Large intestine (tissue), 3 donors: Measurements from ENCODE around the gene USP4. TPM values are rescaled to one million over a fixed set of nuclear protein-coding genes. Genes with fewer than 3 reads are reported as not detected.
"Not testable (repeated sequence)": the region's sequence is repeated elsewhere in the genome, so short reads cannot be mapped to it uniquely, and the experiment has no call there.

Experiments
- DNase-seq, 2 donors: peaks; one replicate each; pipeline versions ENCODE4 v3.0.0 to v3.0.0-alpha.2; 2013
- H3K27ac ChIP-seq: one replicate; pipeline ENCODE4 v1.5.1; 2013; ENCODE audit warnings: low read length
- H3K27me3 ChIP-seq: 2 replicates; pipeline ENCODE4 v1.6.1; 2013; ENCODE audit warnings: low read length; ENCODE audit not compliant: control insufficient read depth, insufficient read depth
- H3K36me3 ChIP-seq: 2 replicates; pipeline ENCODE4 v1.6.1; 2013; ENCODE audit warnings: low read length; ENCODE audit not compliant: control insufficient read depth, insufficient read depth
- H3K4me1 ChIP-seq: one replicate; pipeline ENCODE4 v1.6.1; 2013; ENCODE audit warnings: low read length; ENCODE audit not compliant: control insufficient read depth, insufficient read depth
- H3K4me3 ChIP-seq: one replicate; pipeline ENCODE4 v1.5.1; 2013; ENCODE audit warnings: low read length
- H3K9me3 ChIP-seq: one replicate; pipeline ENCODE4 v1.6.1; 2013; ENCODE audit warnings: mild to moderate bottlenecking, low read depth, low read length, moderate library complexity; ENCODE audit not compliant: control insufficient read depth
- WGBS: methylation state at CpG from one replicate; pipeline ENCODE4 v1.1.5; 2013; ENCODE audit warnings: low lambda C conversion rate; ENCODE audit not compliant: insufficient coverage; 5-methylcytosine and 5-hydroxymethylcytosine counted together
- polyA plus RNA-seq: library from polyadenylated mRNA; unstranded; fragments of 120-200 nt; gene quantifications from one replicate; pipeline ENCODE4 v1.2.1, GENCODE V29; 2013

Gene USP4
- polyA plus RNA-seq, 1 donor = 48.6 TPM

- Histone ChIP-seq H3K27ac (peak overlapping the region; percentile 66), H3K4me3 (no peak overlapping the region), H3K36me3 (no peaks in the 10 kb centered on the region), H3K4me1 (peaks cover 29% of the 10 kb centered on the region), H3K27me3 (no peaks in the 10 kb centered on the region), H3K9me3 (no peaks in the 10 kb centered on the region)
- DNase-seq = peak in 1 of 2 donors; percentile 73
- WGBS = no CpG with 5 or more reads among the region's 6 CpGs
Observed at GRCh38 chr3:49255718-49256511, 83.9 kb downstream of the USP4 start.

GRCh38 chr3:49255112-49255511, 84.7 kb downstream of the USP4 start:
- no CpG with 5 or more reads among the region's 1 CpG for WGBS
- Histone ChIP-seq H3K4me1 (peaks cover 22% of the 10 kb centered on the region), H3K9me3 (no peaks in the 10 kb centered on the region), H3K27ac (peak overlapping the region; percentile 66), H3K27me3 (no peaks in the 10 kb centered on the region), H3K36me3 (no peaks in the 10 kb centered on the region), H3K4me3 (no peak overlapping the region)
- DNase-seq = no peak

- Histone ChIP-seq H3K4me1 (peaks cover 22% of the 10 kb centered on the region), H3K9me3 (no peaks in the 10 kb centered on the region), H3K27ac (no peak overlapping the region), H3K4me3 (no peak overlapping the region), H3K36me3 (no peaks in the 10 kb centered on the region), H3K27me3 (no peaks in the 10 kb centered on the region)
- no peak for DNase-seq
- WGBS = 100% methylated on average over 1 of the region's 3 CpGs
Observed at GRCh38 chr3:49253512-49253911, 86.3 kb downstream of the USP4 start.

- H3K4me3 ChIP-seq = no peak overlapping the region
- DNase-seq = peak; percentile 70 to 81
- no peaks in the 10 kb centered on the region for H3K27me3 ChIP-seq
- peak overlapping the region; percentile 62 for H3K27ac ChIP-seq
- H3K4me1 ChIP-seq = peaks cover 3% of the 10 kb centered on the region
- H3K9me3 ChIP-seq = no peaks in the 10 kb centered on the region
- H3K36me3 ChIP-seq = no peaks in the 10 kb centered on the region
Observed at GRCh38 chr3:49248840-49249227, 91.0 kb downstream of the USP4 start.

- no peak overlapping the region for H3K27ac ChIP-seq
- H3K4me3 ChIP-seq = no peak overlapping the region
- H3K4me1 ChIP-seq = peaks cover 3% of the 10 kb centered on the region
- DNase-seq = no peak
- no peaks in the 10 kb centered on the region for H3K27me3 ChIP-seq
- H3K9me3 ChIP-seq = no peaks in the 10 kb centered on the region
- no CpG with 5 or more reads among the region's 1 CpG for WGBS
- H3K36me3 ChIP-seq = no peaks in the 10 kb centered on the region
Observed at GRCh38 chr3:49244581-49245205, 95.2 kb downstream of the USP4 start.

GRCh38 chr3:49240091-49240490, 99.8 kb downstream of the USP4 start:
- not testable (repeated sequence) for H3K36me3 ChIP-seq, H3K4me3 ChIP-seq, DNase-seq, H3K9me3 ChIP-seq, H3K27me3 ChIP-seq, H3K4me1 ChIP-seq, H3K27ac ChIP-seq
- WGBS = 100% methylated on average over 1 of the region's 11 CpGs

GRCh38 chr3:49238274-49239127, 101.4 kb downstream of the USP4 start:
- peak; percentile 63 to 88 for DNase-seq
- H3K4me1 ChIP-seq = no peaks in the 10 kb centered on the region
- peak overlapping the region; percentile 84 for H3K27ac ChIP-seq
- 60% methylated on average over 1 of the region's 9 CpGs for WGBS
- no peaks in the 10 kb centered on the region for H3K9me3 ChIP-seq
- no peaks in the 10 kb centered on the region for H3K36me3 ChIP-seq
- no peak overlapping the region for H3K4me3 ChIP-seq
- H3K27me3 ChIP-seq = no peaks in the 10 kb centered on the region

- no peaks in the 10 kb centered on the region for H3K27me3 ChIP-seq
- DNase-seq = no peak
- H3K9me3 ChIP-seq = no peaks in the 10 kb centered on the region
- H3K4me3 ChIP-seq = no peak overlapping the region
- no peak overlapping the region for H3K27ac ChIP-seq
- H3K36me3 ChIP-seq = no peaks in the 10 kb centered on the region
- no peaks in the 10 kb centered on the region for H3K4me1 ChIP-seq
- WGBS = no CpG with 5 or more reads among the region's 3 CpGs
Observed at GRCh38 chr3:49237344-49237743, 102.5 kb downstream of the USP4 start.

- Histone ChIP-seq H3K4me3 (no peak overlapping the region), H3K27me3 (no peaks in the 10 kb centered on the region), H3K36me3 (no peaks in the 10 kb centered on the region), H3K4me1 (no peaks in the 10 kb centered on the region), H3K27ac (no peak overlapping the region), H3K9me3 (no peaks in the 10 kb centered on the region)
- DNase-seq = no peak
Observed at GRCh38 chr3:49236226-49236625, 103.6 kb downstream of the USP4 start.

GRCh38 chr3:49228817-49229216, 111.0 kb downstream of the USP4 start:
- not testable (repeated sequence) for H3K4me1 ChIP-seq, H3K27ac ChIP-seq, DNase-seq, H3K27me3 ChIP-seq, H3K4me3 ChIP-seq, H3K36me3 ChIP-seq, H3K9me3 ChIP-seq
- WGBS = no CpG with 5 or more reads among the region's 5 CpGs
